ENCODE results near the gene RIGI.
"Not testable (repeated sequence)": the region's sequence is repeated elsewhere in the genome, so short reads cannot be mapped to it uniquely, and the experiment has no call there.

RIGI gene

DNA sequence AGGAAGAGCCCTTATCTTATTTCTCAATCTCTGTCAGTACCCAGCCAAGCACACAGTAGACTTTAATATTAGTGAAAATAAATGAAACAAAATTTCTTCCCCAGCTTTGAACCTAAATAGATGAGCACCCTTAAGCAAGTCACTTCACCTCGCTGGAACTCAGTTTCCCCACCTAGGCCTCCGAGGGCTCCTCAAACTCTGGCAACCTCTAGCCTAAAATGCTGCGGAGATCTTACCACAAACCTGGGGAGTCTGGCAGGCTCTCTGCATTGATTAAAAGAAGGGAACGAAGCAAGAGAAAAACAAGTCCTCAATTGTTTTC is 326 bp downstream of the RIGI start:
- DNase-seq: no peak

DNA sequence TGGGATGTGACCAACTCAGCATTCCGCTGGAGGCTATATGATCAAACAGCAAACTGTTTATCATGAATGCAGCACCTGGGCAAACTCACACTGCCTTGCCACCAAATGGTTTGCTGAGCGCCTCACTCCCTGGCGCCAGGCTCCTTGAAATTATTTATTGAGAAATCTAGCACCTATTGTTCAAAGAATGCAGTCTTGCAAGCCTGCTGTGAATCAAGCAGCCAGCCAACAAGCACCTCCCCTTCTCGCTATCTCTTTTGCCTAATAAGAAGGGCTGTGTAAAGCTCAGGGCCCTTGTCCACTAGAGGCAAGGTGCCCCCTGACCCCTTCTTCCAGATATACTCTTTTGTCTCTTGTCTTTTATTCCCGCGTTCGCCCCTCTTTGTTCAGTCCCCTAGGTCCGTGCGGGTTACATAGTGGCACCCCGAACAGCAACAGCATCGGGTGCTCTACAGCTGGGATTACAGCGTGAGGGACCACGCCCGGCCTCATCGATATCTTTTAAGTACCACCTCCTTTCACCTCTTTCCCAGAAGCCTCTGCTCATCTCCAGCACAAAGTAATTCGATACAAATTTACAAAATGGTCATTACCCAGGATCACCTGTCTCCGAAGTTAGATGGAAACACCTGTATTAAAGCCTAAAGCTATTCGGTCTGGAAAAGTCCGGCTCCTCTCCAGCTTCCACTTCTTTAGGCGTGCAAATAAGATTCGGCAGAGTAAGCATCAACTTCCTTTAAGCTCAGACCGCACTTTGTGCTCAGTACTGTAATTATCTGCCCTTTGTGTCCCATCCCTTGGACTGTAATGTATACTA is 896 bp downstream of the RIGI start:
- peak; percentile 26 for DNase-seq

DNA sequence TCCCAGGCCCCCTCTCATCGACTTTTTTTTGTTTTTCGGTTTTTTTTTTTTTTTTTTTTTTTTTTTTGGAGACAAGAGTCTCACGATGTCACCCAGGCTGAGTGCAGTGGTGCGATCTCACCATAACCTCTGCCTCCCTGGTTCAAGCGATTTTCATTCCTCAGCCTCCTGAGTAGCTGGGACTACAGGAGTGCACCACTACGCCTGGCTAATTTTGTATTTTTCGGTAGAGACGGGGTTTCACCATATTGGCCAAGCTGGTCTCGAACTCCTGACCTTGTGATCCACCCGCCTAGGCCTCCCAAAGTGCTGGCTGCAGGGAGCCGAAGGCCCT is 1.5 kb downstream of the RIGI start:
- not testable (repeated sequence) for DNase-seq

DNA sequence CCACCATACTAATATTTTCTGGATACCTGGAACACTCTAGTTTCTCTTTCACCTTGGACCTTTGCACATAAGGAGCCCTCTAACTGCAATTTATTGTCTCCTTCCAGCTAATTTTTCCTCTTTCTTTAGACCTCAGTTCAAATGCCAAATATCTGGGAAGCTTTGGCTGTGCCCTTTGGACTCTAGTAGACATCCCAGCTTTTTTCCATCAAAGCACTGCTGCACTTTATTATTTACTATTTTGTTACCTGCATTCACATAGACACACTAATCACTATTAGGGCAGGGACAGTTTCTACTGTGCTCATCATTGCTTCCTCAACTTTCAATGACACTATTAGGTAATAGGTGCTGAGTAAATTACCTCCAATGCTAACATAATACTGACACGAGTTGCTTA is 2.1 kb downstream of the RIGI start:
- DNase-seq: no peak

DNA sequence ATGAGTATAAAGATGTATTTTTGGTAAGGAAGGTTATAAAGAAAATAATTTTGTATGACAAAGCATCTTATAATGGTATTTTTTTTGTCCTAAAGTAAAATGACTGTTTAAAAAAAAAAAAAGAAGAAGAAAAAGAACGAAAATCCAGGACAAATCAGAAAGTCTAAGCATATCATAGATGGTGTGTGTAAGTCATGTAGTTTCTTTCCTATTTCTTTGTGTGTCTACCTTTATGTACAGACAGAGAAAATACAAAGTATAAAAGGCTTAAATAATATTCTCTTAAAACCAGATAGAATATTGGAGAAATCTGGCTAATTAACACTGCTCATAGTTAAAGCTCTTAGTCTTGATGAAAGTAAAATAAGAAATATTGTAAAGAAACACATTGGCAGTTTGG is 7.7 kb downstream of the RIGI start:
- DNase-seq: no peak

DNA sequence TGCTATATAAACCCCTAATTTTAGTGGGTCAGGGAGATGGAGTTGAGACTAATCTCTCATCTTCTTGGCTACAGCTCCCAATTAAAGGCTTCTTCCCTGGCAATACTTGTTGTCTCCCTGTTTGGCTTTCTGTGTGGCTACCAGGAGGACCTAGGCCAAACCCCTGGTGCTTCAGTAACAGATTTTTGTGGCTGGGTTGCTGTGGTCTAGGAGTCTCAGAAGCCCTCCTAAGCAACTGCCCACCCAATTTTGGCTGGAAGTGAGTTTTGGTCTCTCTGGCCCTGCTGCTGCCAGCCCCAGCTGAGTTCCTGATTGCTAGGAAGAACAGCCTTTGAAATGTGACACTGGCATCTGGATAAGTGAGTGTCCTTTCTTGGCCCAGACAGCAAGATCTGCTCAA is 9.8 kb downstream of the RIGI start:
- no peak for DNase-seq

DNA sequence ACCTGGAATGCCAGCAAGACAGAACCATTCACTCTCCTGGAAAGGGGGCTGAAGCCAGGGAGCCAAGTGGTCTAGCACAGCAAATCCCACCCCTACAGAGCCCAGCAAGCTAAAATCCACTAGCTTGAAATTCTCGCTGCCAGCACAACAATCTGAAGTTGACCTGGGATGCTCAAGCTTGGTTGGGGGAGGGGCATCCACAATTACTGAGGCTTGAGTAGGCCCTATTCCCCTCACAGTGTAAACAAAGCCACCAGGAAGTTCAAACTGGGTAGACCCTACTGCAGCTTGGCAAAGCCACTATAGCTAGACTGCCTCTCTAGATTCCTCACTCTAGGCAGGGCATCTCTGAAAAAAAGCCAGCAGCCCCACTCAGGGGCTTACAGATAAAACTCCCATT is 17.3 kb downstream of the RIGI start:
- no peak for DNase-seq

DNA sequence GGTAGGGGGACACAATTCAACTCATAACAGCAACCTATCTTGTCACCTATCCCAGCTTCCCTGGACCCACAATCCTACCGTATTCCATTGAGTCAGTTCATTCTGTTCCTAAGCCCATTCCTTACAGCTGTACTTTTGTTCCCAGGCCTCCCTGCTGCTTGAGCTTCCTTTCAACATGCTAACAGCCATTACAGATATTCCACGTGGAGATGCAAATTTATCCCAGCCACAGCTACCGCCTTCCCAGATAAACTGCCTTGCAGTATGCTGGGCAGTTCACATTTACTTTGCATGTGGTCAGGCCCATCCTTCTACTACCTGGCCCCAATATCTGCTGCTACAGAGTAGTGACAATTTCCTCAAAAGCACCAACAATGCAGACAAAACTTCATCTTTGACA is 23.0 kb downstream of the RIGI start:
- DNase-seq: no peak

DNA sequence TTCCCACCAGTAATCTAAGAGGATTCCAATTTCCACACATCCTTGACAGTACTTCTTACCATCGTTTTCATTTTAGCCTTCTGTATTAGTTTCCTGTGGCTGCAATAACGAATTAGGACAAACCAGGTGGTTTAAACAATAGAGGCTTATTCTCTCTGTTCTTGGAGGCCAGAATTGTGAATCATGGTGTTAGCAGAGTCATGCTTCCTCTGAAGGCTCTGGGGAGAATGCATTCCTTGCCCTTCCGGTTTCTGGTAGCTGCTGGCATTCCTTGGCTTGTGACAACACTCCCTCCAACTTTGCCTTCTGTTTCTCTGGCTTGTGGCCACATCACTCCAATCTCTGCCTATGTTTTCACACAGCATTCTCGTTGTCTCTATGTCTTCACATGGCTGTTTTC is 23.5 kb downstream of the RIGI start:
- DNase-seq: no peak

DNA sequence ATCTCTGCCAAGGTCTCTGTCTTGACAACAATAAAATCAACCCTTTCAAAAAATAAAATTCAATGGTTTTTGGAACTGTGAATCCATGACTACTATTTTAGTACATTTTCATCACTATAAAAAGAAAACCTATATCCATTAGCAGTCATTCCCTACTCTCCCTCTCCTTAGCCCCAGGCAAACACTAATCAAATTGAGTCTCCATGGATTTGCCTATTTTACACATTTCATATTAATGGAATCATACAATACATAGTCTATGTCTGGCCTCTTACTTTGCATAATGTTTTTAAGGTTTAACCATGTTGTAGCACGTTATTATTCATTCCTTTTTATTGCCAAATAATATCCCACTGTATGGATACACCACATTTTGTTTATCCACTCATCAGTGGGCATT is 24.1 kb downstream of the RIGI start:
- no peak for DNase-seq

DNA sequence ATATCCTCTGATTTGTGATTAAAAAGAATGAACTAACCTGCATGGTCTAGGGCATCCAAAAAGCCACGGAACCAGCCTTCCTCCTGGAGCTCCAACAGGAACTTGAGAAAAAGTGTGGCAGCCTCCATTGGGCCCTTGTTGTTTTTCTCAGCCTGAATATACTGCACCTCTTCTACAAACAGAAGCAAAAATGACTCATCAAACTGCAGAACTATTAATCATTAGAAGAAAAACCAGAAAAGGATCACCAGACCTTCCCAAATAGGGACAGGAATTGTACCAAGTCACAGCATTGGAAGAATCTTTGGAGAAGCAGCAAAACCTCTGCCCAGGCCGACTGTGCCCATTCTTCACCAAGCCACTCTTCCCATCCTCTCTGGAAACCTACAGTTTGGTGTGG is 25.2 kb downstream of the RIGI start:
- no peak for DNase-seq

DNA sequence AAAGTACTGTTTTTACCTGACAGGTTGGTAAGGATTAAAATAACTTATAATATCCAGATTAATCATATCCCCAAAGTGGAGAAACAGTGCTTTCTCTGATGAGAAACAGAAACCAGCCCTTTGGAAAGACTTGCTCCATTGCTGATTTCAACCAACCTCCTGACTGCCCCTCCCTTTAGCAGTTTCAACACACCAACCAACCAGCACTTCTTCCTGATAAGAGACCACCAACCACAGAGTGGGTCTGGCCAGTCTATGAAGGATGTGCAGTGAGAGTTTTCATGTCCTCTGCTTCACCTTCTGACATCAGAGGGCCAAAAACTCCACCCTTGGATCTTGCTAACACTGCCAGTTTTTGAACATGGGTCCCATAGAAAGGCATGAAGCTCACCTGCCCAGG is 28.1 kb downstream of the RIGI start:
- no peak for DNase-seq

DNA sequence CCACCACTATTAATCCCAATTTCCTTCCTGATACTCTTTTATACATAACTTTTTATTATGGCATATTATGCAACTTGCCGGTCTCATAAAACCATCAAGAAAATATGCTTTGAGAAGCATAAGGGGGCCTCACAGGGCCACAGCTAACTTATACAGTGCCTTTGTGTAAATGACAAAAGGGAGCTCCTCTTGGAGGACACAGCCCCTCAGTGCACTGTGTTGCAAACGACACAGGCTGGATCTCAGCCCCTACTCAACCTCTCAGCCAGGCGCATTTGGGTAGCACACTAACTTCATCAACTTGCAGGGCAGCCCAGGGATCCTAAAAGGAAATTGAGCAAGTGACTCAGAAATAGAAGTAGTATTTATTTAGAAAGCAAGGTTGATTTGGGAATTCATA is 35.4 kb downstream of the RIGI start:
- no peak for DNase-seq

DNA sequence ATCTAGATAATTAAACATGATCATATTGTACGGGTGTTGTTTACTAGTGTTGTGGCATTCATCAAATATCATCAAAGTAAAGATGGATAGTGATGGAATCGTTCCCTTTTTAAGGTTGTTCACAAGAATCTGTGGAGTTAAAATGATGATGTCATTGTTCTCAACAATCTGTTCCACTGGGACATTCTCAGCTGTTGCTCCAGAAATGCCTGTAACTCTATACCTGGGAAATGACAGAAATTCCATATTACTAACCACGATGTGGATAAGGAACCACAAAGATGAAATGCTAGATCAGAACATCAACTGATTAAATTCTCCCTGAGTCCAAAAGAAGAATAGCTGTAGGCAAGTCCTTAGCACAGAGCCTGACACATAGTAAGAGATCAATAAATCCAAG is 38.0 kb downstream of the RIGI start:
- DNase-seq: no peak

DNA sequence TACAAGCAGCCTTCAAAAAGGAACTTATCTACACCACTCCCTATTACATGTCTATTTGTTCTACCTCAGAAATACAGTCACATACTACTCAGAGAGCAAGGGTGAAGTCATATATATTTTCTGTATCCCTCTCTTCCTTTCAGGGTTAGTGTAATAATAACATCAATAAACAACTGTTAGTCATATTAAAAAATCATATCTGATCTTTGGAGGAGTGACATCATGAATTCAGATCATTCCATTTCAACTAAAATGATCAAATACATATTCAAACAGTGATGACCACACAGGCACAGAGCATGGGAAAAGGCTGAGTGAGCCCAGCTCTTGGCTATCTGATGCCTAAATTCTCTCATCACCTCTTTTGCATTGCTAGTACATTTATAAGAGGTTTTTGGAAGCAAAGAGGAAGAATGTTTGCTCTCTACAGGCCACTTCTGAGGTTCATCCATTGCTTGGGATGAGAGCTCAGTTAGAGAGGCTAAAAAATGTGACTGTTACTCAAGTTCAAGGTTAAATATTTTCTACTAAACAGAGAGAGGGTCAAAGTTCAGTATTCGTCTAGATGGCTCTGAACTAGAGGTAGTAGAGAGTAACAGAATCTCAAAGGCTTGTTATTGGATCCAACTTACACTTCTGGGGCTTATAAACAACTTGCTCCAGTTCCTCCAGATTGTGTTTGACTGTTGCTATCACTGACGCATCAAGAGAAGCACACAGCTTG is 39.0 kb downstream of the RIGI start:
- no peak for DNase-seq

DNA sequence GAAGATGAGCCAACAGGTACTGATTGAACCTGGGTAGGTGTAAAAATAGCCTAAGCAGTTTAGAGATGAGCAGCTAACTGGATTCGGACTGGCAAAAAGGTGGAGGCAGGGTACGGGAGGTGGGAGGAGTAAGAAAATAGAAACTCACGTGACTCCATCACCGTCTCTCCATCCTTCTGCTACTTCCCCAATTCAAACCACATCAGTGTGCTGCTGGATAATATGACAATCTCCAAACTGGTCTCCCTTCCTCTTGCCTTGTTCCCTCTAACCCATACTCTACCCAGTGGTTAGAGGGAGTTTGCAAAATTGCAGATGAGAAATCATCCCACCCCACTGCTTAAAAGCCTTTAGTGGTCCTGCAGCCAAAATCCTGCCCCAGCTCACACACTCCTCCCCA is 42.7 kb downstream of the RIGI start:
- no peak for DNase-seq

Data from NCI-H1417 treated with DMSO at 0.1 percent for 48 hours (cell line).